K562 (cell line): ENCODE measurements around the gene FGGY.

Experiments used
- EZH2 ChIP-seq: IDR thresholded peaks from 2 replicates; pipeline ENCODE4 v1.6.1; 2012; ENCODE audit warnings: low read depth, mild to moderate bottlenecking, inconsistent platforms, low read length, borderline replicate concordance
- RAD51 ChIP-seq: fragments of 450-650 bp; IDR thresholded peaks from 2 replicates; pipeline ENCODE4 v1.7.1; 2016; ENCODE audit warnings: low read depth, mild to moderate bottlenecking, borderline replicate concordance
- TRIM24 ChIP-seq, 2 experiments: fragments of 450-650 bp; IDR thresholded peaks; 2 replicates each; pipeline ENCODE4 v1.6.1; 2016
- TF ChIP-seq, protein P1 (sequence below), 3 experiments: IDR thresholded peaks in 2 of 3; conservative IDR thresholded peaks in 1 of 3; 2 replicates each; pipeline ENCODE4 v1.5.1; 2011 to 2012; ENCODE audit warnings: low read length in 3 of 3, mild to moderate bottlenecking in 3 of 3, control low read depth in 2 of 3, improper control_type of control experiment in 1 of 3, inconsistent platforms in 1 of 3, low read depth in 1 of 3, mixed read lengths in 1 of 3, moderate library complexity in 1 of 3; ENCODE audit not compliant: insufficient read depth in 2 of 3

DNA sequence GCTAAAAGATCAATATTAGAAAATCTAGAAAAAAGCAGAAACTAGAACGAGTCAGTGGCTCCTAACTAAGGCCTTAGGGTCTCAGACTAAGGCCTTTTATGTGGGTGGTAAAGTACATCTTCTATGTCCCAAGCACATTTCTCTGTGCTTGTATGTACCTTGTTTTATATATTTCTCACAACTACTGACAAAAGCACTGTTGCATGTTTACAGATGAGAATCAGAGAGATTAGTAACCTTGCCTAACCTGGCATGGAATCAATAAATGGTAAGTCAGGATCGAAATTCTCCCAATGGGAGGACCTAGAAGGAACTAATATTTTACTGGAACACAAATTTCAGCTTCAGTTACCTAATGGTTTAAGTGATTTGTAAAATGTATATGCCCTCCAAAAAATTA lies 160.9 kb downstream of the FGGY start:
- no peak for TF ChIP-seq RAD51
- no peak for TF ChIP-seq EZH2
- TF ChIP-seq, protein P1, sequence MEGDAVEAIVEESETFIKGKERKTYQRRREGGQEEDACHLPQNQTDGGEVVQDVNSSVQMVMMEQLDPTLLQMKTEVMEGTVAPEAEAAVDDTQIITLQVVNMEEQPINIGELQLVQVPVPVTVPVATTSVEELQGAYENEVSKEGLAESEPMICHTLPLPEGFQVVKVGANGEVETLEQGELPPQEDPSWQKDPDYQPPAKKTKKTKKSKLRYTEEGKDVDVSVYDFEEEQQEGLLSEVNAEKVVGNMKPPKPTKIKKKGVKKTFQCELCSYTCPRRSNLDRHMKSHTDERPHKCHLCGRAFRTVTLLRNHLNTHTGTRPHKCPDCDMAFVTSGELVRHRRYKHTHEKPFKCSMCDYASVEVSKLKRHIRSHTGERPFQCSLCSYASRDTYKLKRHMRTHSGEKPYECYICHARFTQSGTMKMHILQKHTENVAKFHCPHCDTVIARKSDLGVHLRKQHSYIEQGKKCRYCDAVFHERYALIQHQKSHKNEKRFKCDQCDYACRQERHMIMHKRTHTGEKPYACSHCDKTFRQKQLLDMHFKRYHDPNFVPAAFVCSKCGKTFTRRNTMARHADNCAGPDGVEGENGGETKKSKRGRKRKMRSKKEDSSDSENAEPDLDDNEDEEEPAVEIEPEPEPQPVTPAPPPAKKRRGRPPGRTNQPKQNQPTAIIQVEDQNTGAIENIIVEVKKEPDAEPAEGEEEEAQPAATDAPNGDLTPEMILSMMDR (IDR thresholded peaks at IDR 0.05 in 2 of 3, conservative IDR thresholded peaks at IDR 0.05 in 1 of 3; ENCODE audit: insufficient read depth in 2 of 3, low read depth in 1 of 3, low read length in 3 of 3) = no peak
- TF ChIP-seq TRIM24 (IDR thresholded peaks at IDR 0.05) = no peak
